Measurements from ENCODE around the gene OGFR. TPM values are rescaled to one million over a fixed set of nuclear protein-coding genes. Genes with fewer than 3 reads are reported as not detected.

The OGFR gene
- total and polyA plus RNA-seq, 9 donors, result 28.6 to 52.9 (median 43.0) TPM

- DNase-seq, result no peak
- Histone ChIP-seq H3K36me3 (no peaks in the 10 kb centered on the region), H3K4me1 (ENCODE audit: insufficient read depth) (no peaks in the 10 kb centered on the region), H3K9me3 (no peaks in the 10 kb centered on the region), H3K27me3 (no peaks in the 10 kb centered on the region), H3K27ac (no peak overlapping the region), H3K4me3 (no peak overlapping the region)
- WGBS, 3 donors, result 86 to 94% (median 94%) methylated on average over 8 of the region's 8 CpGs
- TF ChIP-seq POLR2A (IDR thresholded peaks at IDR 0.05) (no peak), CTCF (IDR thresholded peaks at IDR 0.05) (no peak), EP300 (IDR thresholded peaks at IDR 0.05) (no peak)
- intact Hi-C loops (cut with DNase I), result no loop called here
Observed at GRCh38 chr20:62839261-62839660, 34.6 kb downstream of the OGFR start.

GRCh38 chr20:62839816-62840215, 35.2 kb downstream of the OGFR start:
- Histone ChIP-seq H3K4me1 (ENCODE audit: insufficient read depth) (no peaks in the 10 kb centered on the region), H3K4me3 (no peak overlapping the region), H3K9me3 (no peaks in the 10 kb centered on the region), H3K27me3 (no peaks in the 10 kb centered on the region), H3K36me3 (no peaks in the 10 kb centered on the region), H3K27ac (no peak overlapping the region)
- DNase-seq, result no peak
- TF ChIP-seq EP300 (IDR thresholded peaks at IDR 0.05) (no peak), CTCF (IDR thresholded peaks at IDR 0.05) (no peak), POLR2A (IDR thresholded peaks at IDR 0.05) (no peak)
- intact Hi-C loops (cut with DNase I), result no loop called here
- 82 to 94% (median 87%) methylated on average over 11 of the region's 11 CpGs for WGBS, 3 donors

- peak in 1 of 5 donors; percentile 11 for DNase-seq
Observed at GRCh38 chr20:62840244-62841197, 35.9 kb downstream of the OGFR start.

GRCh38 chr20:62841705-62842212, 37.1 kb downstream of the OGFR start:
- no peak for DNase-seq
- TF ChIP-seq CTCF (IDR thresholded peaks at IDR 0.05) (no peak), POLR2A (IDR thresholded peaks at IDR 0.05) (no peak), EP300 (IDR thresholded peaks at IDR 0.05) (no peak)
- no peak overlapping the region for H3K4me3 ChIP-seq
- 79 to 80% (median 80%) methylated on average over 16 of the region's 16 CpGs for WGBS, 3 donors
- no peaks in the 10 kb centered on the region for H3K27me3 ChIP-seq
- no peaks in the 10 kb centered on the region for H3K9me3 ChIP-seq
- H3K4me1 ChIP-seq (ENCODE audit: insufficient read depth), result no peaks in the 10 kb centered on the region
- H3K27ac ChIP-seq, result no peak overlapping the region
- no peaks in the 10 kb centered on the region for H3K36me3 ChIP-seq
- intact Hi-C loops (cut with DNase I), result no loop called here

More at GRCh38 chr20:62840244-62841197, 35.9 kb downstream of the OGFR start:
- WGBS, 3 donors, result 69 to 74% (median 70%) methylated on average over 45 of the region's 45 CpGs
- intact Hi-C loops (cut with DNase I), result no loop called here
- Histone ChIP-seq H3K27me3 (no peaks in the 10 kb centered on the region), H3K4me1 (ENCODE audit: insufficient read depth) (no peaks in the 10 kb centered on the region), H3K27ac (no peak overlapping the region), H3K9me3 (no peaks in the 10 kb centered on the region), H3K4me3 (no peak overlapping the region), H3K36me3 (no peaks in the 10 kb centered on the region)
- TF ChIP-seq CTCF (IDR thresholded peaks at IDR 0.05) (no peak), EP300 (IDR thresholded peaks at IDR 0.05) (no peak), POLR2A (IDR thresholded peaks at IDR 0.05) (no peak)
